Panc1 (cell line): ENCODE measurements around the gene ITGB6.

Source experiments
- CTCF ChIP-seq: fragments of 450-650 bp; IDR thresholded peaks from 2 replicates; pipeline ENCODE4 v1.5.1; 2017; ENCODE audit warnings: mild to moderate bottlenecking
- REST ChIP-seq, 2 experiments: IDR thresholded peaks; 2 replicates each; pipeline ENCODE4 v1.6.1; 2011 to 2012; ENCODE audit warnings: low read depth in 2 of 2, control low read depth in 1 of 2, low read length in 1 of 2, mild to moderate bottlenecking in 1 of 2, moderate library complexity in 1 of 2; ENCODE audit not compliant: insufficient read depth in 1 of 2

- TF ChIP-seq CTCF (no peak), REST (IDR thresholded peaks at IDR 0.05; ENCODE audit: insufficient read depth in 1 of 2, low read depth in 2 of 2, low read length in 1 of 2) (no peak)
Measured at GRCh38 chr2:160105366-160105765, 94.7 kb downstream of the ITGB6 start.
